OCI-LY7 (cell line): ENCODE measurements around the gene KLHL17. TPM values are rescaled to one million over a fixed set of nuclear protein-coding genes. Genes with fewer than 3 reads are reported as not detected.
"Not testable (repeated sequence)": the region's sequence is repeated elsewhere in the genome, so short reads cannot be mapped to it uniquely, and the experiment has no call there.

Source experiments
- BruUV-seq: library from RNA; stranded (reverse); fragments of 400-500 nt; replicated peaks from 2 replicates; lab custom pipeline; 2021; lab: Mats Ljungman, UMichigan
- CTCF ChIA-PET: fragments of 300-600 bp; sonication (Branson Sonifier 250); formaldehyde crosslinking; loops from one replicate; lab custom pipeline; 2022; ENCODE audit warnings: antibody characterized with exemption; ENCODE audit not compliant: unreplicated experiment; lab: Charles Lee
- POLR2A ChIA-PET: fragments of 300-600 bp; sonication (Branson Sonifier 250); formaldehyde crosslinking; loops from one replicate; lab custom pipeline; 2022; ENCODE audit warnings: antibody characterized with exemption; lab: Charles Lee
- DNase-seq: peaks from one replicate; pipeline ENCODE4 v3.0.0-alpha.2; 2015; ENCODE audit warnings: low spot score
- H2AFZ ChIP-seq: fragments of 200-600 bp; sonication (generic), shearing (Covaris generic); 2 replicates; pipeline ENCODE4 v1.6.1; 2014; ENCODE audit warnings: mild to moderate bottlenecking, antibody characterized with exemption, low read length, moderate library complexity
- H3K27ac ChIP-seq: fragments of 200-600 bp; sonication (generic); 2 replicates; pipeline ENCODE4 v1.5.1; 2014; ENCODE audit warnings: mixed run types, low read depth, mild to moderate bottlenecking, moderate library complexity, low read length, inconsistent platforms; ENCODE audit not compliant: poor library complexity, severe bottlenecking
- H3K36me3 ChIP-seq: fragments of 200-600 bp; sonication (generic); 2 replicates; pipeline ENCODE4 v1.6.1; 2014; ENCODE audit warnings: mild to moderate bottlenecking, antibody characterized with exemption, low read length, moderate library complexity, mixed read lengths; ENCODE audit not compliant: insufficient read depth
- H3K4me1 ChIP-seq: fragments of 200-600 bp; sonication (generic); 2 replicates; pipeline ENCODE4 v1.5.1; 2014; ENCODE audit warnings: mild to moderate bottlenecking, low read length; ENCODE audit not compliant: insufficient read depth, poor library complexity, severe bottlenecking
- H3K4me2 ChIP-seq: fragments of 200-600 bp; sonication (generic); 2 replicates; pipeline ENCODE4 v1.6.1; 2014; ENCODE audit warnings: mild to moderate bottlenecking, low read length
- H3K4me3 ChIP-seq: fragments of 200-600 bp; sonication (generic); 2 replicates; pipeline ENCODE4 v1.5.1; 2014; ENCODE audit warnings: mild to moderate bottlenecking, low read depth, low read length; ENCODE audit not compliant: poor library complexity, severe bottlenecking
- H3K79me2 ChIP-seq: fragments of 200-600 bp; sonication (generic); 2 replicates; pipeline ENCODE4 v1.6.1; 2016; ENCODE audit warnings: low read depth, mild to moderate bottlenecking, low read length, moderate library complexity, mixed read lengths; ENCODE audit not compliant: insufficient read depth
- H3K9me2 ChIP-seq: fragments of 200-600 bp; sonication (generic); 2 replicates; pipeline ENCODE4 v1.6.1; 2016; ENCODE audit warnings: mild to moderate bottlenecking, low read length, mixed read lengths; ENCODE audit not compliant: insufficient read depth
- H3K9me3 ChIP-seq: fragments of 200-600 bp; sonication (generic); 2 replicates; pipeline ENCODE4 v1.6.1; 2014; ENCODE audit warnings: mild to moderate bottlenecking, mixed run types, low read length, mixed read lengths
- H4K20me1 ChIP-seq: fragments of 200-600 bp; sonication (generic); 2 replicates; pipeline ENCODE4 v1.6.1; 2014; ENCODE audit warnings: mild to moderate bottlenecking, antibody characterized with exemption, low read length, moderate library complexity, mixed read lengths; ENCODE audit not compliant: insufficient read depth
- CTCF ChIP-seq: fragments of 200-600 bp; sonication (generic); conservative IDR thresholded peaks from 2 replicates; pipeline ENCODE4 v1.5.1; 2014; ENCODE audit warnings: mild to moderate bottlenecking, antibody characterized with exemption, low read length, moderate library complexity, mixed read lengths
- EZH2phosphoT487 ChIP-seq: fragments of 200-600 bp; sonication (generic); IDR thresholded peaks from 2 replicates; pipeline ENCODE4 v1.6.1; 2018; ENCODE audit warnings: low read depth, borderline replicate concordance, mild to moderate bottlenecking, mixed run types, antibody characterized with exemption, low read length, moderate library complexity, mixed read lengths
- intact Hi-C: fragments of 100-400 bp; cut with micrococcal nuclease; formaldehyde crosslinking; loops from one replicate; pipeline ENCODE4 v1.10.0; 2022; ENCODE audit not compliant: unreplicated experiment
- total RNA-seq, 2 experiments: library from RNA; depleted of rRNA in 1 of 2; stranded (reverse); fragments of >200 nt in 1 of 2; shearing (Covaris generic) in 1 of 2; gene quantifications; 2 replicates each; pipeline ENCODE4 v1.2.3, GENCODE V29; 2014 to 2022

KLHL17 gene
- total RNA-seq, 2 experiments from 2014 or later: 21.7 to 23.3 TPM

- Histone ChIP-seq H2AFZ (no peak overlapping the region), H3K79me2 (no peaks in the 10 kb centered on the region), H3K9me3 (no peaks in the 10 kb centered on the region), H3K36me3 (no peaks in the 10 kb centered on the region), H3K4me1 (no peaks in the 10 kb centered on the region), H3K4me2 (no peak overlapping the region), H4K20me1 (no peaks in the 10 kb centered on the region; the same call in 1 of the 2 replicates), H3K4me3 (no peak overlapping the region), H3K27ac (no peak overlapping the region), H3K9me2 (no peaks in the 10 kb centered on the region)
- no TSS peak for BruUV-seq
- POLR2A ChIA-PET: no interaction called here
- TF ChIP-seq CTCF (peak; percentile 68), EZH2phosphoT487 (no peak)
- CTCF ChIA-PET: no interaction called here
- peak; percentile 58 for DNase-seq
- intact Hi-C loops: loop anchor here (1.0 kb wide), 1 partner anchor 72 kb away; no protein-coding TSS in a partner anchor
Measured at GRCh38 chr1:975896-976683, 15.7 kb downstream of the KLHL17 start.

GRCh38 chr1:976791-977190 is 16.4 kb downstream of the KLHL17 start:
- H3K79me2 ChIP-seq, H3K36me3 ChIP-seq, H3K4me2 ChIP-seq, H4K20me1 ChIP-seq, BruUV-seq, POLR2A ChIA-PET, H3K4me3 ChIP-seq, DNase-seq, H3K27ac ChIP-seq, H3K4me1 ChIP-seq, H3K9me3 ChIP-seq, H2AFZ ChIP-seq, CTCF ChIA-PET, H3K9me2 ChIP-seq: not testable (repeated sequence)
- intact Hi-C loops: loop anchor here (1.0 kb wide), 1 partner anchor 72 kb away; no protein-coding TSS in a partner anchor

GRCh38 chr1:978069-978834 is 17.9 kb downstream of the KLHL17 start:
- no peak for DNase-seq
- H3K9me3 ChIP-seq: no peaks in the 10 kb centered on the region
- POLR2A ChIA-PET: no interaction called here
- no peaks in the 10 kb centered on the region; the same call in 1 of the 2 replicates for H4K20me1 ChIP-seq
- no peak overlapping the region for H3K27ac ChIP-seq
- no peaks in the 10 kb centered on the region for H3K36me3 ChIP-seq
- TF ChIP-seq EZH2phosphoT487 (no peak), CTCF (no peak)
- no peaks in the 10 kb centered on the region for H3K79me2 ChIP-seq
- no TSS peak for BruUV-seq
- H2AFZ ChIP-seq: no peak overlapping the region
- H3K9me2 ChIP-seq: no peaks in the 10 kb centered on the region
- CTCF ChIA-PET: no interaction called here
- intact Hi-C loops: no loop called here
- no peaks in the 10 kb centered on the region for H3K4me1 ChIP-seq
- H3K4me2 ChIP-seq: no peak overlapping the region
- no peak overlapping the region for H3K4me3 ChIP-seq
